ENCODE data around the gene CTSH.

The CTSH gene

DNA sequence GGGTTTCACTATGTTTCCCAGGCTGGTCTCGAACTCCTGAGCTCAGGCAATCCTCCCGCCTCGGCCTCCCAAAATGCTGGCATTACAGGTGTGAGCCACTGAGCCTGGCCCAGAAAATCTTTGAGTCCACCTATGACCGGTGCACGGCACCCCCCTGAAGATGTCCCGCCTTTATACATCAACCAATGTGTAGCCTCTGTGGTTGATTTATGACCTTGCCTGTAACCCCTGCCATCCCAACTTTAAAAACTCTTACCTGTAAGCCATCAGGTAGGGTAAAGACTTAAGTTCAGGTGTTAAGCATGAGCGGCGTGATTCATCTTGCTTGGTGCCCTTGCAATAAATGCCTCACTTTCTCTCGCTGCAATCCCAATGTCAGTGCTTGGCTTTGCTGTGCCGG is 14.5 kb upstream of the CTSH start:
- no peaks in the 10 kb centered on the region for H3K36me3 ChIP-seq
- TF ChIP-seq, protein P1, sequence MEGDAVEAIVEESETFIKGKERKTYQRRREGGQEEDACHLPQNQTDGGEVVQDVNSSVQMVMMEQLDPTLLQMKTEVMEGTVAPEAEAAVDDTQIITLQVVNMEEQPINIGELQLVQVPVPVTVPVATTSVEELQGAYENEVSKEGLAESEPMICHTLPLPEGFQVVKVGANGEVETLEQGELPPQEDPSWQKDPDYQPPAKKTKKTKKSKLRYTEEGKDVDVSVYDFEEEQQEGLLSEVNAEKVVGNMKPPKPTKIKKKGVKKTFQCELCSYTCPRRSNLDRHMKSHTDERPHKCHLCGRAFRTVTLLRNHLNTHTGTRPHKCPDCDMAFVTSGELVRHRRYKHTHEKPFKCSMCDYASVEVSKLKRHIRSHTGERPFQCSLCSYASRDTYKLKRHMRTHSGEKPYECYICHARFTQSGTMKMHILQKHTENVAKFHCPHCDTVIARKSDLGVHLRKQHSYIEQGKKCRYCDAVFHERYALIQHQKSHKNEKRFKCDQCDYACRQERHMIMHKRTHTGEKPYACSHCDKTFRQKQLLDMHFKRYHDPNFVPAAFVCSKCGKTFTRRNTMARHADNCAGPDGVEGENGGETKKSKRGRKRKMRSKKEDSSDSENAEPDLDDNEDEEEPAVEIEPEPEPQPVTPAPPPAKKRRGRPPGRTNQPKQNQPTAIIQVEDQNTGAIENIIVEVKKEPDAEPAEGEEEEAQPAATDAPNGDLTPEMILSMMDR (IDR thresholded peaks at IDR 0.05; ENCODE audit: low read depth, low read length), result no peak
- DNase-seq, result no peak

DNA sequence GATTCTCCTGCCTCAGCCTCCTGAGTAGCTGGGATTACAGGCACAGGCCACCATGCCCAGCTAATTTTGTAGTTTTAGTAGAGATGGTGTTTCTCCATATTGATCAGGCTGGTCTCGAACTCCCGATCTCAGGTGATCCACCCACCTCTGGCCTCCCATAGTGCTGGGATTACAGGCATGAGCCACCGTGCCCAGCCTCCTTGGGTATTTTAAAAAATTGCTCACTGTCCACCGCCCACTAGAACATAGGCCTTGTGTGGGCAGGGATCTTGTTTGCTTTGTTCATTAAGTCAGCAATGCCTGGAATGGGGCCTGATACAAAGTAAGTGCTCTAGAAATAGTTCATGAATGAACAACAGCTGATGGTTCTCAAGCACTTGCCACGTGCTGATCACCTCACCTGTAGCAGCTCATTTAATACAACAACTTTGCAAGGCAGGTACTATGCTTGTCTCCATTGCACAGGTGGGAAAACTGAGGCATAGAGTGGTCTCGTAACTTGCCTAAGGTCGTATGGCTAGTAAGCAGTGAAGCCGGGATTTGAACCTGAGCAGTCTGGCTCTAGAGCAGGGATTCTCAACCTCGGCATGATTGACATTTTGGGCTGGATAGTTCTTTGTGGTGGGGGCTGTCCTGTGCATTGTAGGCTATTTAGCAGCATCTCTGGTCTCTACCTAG is 12.7 kb upstream of the CTSH start:
- H3K36me3 ChIP-seq, result no peaks in the 10 kb centered on the region
- TF ChIP-seq, protein P1 (IDR thresholded peaks at IDR 0.05; ENCODE audit: low read depth, low read length), result no peak

More for the DNA sequence above, 14.5 kb upstream of the CTSH start:
- Histone ChIP-seq H3K4me3 (ENCODE audit: low read depth, low read length) (no peak overlapping the region), H3K27ac (no peak overlapping the region), H3K27me3 (ENCODE audit: insufficient read depth, low read depth, severe bottlenecking) (no peaks in the 10 kb centered on the region), H3K9me3 (ENCODE audit: severe bottlenecking) (no peaks in the 10 kb centered on the region)

DNA sequence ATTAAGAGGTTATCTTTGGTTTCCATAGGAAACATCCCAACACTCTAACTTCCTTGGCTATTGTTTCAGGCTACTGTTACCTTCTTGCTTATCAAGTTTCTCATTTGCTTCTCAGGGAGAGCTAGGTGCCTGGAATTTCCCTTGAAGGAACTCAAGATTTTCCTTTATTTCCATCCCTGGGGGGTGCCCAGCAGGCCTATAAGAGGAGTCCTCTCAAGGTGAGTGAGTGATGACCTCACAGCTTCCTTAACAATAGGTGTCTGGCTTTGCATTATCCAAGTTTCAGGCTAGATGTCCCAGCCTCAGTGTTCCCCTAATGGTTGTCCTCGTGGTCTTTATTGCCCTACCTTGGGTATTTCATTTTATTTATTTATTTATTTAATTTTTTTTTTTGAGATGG is 12.1 kb upstream of the CTSH start:
- DNase-seq, result no peak
- no peaks in the 10 kb centered on the region for H3K27me3 ChIP-seq (ENCODE audit: insufficient read depth, low read depth, severe bottlenecking)
- TF ChIP-seq, protein P1 (IDR thresholded peaks at IDR 0.05; ENCODE audit: low read depth, low read length), result no peak
- no peak overlapping the region for H3K4me3 ChIP-seq (ENCODE audit: low read depth, low read length)
- no peaks in the 10 kb centered on the region for H3K36me3 ChIP-seq
- no peaks in the 10 kb centered on the region for H3K9me3 ChIP-seq (ENCODE audit: severe bottlenecking)
- H3K27ac ChIP-seq, result no peak overlapping the region

More for the DNA sequence above, 12.7 kb upstream of the CTSH start:
- DNase-seq, result no peak
- H3K4me3 ChIP-seq (ENCODE audit: low read depth, low read length), result no peak overlapping the region
- no peaks in the 10 kb centered on the region for H3K9me3 ChIP-seq (ENCODE audit: severe bottlenecking)
- no peak overlapping the region for H3K27ac ChIP-seq
- no peaks in the 10 kb centered on the region for H3K27me3 ChIP-seq (ENCODE audit: insufficient read depth, low read depth, severe bottlenecking)

DNA sequence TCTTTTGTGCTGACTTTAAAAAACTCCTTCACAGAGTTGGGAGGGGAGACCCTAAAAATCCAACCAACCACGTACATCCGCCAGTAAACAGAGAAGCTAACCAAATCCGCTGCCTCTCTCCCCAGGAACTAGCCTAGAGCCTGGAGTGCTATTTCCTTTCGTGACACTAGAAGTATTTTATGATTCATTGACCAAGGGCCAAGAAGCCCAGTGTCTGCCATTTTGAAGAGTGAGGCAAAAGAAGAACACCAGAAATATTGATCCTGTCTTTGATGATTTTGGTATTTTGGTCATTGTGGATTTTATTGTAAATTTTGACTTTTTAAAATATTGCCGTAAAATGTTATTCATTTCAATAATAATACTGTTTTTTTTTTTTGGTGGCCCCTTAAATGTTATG is 10.5 kb upstream of the CTSH start:
- Histone ChIP-seq H3K4me3 (ENCODE audit: low read depth, low read length) (no peak overlapping the region), H3K27ac (no peak overlapping the region), H3K36me3 (no peaks in the 10 kb centered on the region), H3K9me3 (ENCODE audit: severe bottlenecking) (no peaks in the 10 kb centered on the region), H3K27me3 (ENCODE audit: insufficient read depth, low read depth, severe bottlenecking) (no peaks in the 10 kb centered on the region)
- TF ChIP-seq, protein P1 (IDR thresholded peaks at IDR 0.05; ENCODE audit: low read depth, low read length), result no peak
- no peak for DNase-seq

DNA sequence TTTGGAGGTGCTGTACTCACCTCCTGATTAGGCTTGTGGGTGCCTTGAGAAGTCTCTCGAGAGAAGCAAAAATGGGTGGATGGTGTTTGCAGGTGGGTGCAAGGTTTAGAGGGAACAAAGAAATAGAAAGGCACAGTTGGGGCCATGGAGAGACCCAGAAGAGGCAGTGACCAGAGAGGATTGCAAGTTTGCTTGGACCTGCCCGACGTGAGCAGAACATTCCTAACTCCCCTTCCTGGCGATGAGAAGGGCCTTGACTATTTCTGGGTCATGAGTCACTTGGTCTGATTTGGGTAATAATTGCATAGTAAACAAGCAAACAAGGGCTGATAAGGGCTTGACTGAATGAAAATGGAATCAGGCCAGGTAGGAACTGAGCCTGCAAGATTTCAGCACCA is 7.0 kb upstream of the CTSH start:
- H3K36me3 ChIP-seq, result no peaks in the 10 kb centered on the region

More for the DNA sequence above, 7.0 kb upstream of the CTSH start:
- H3K27me3 ChIP-seq (ENCODE audit: insufficient read depth, low read depth, severe bottlenecking), result no peaks in the 10 kb centered on the region
- DNase-seq, result no peak
- TF ChIP-seq, protein P1 (IDR thresholded peaks at IDR 0.05; ENCODE audit: low read depth, low read length), result no peak
- H3K9me3 ChIP-seq (ENCODE audit: severe bottlenecking), result no peaks in the 10 kb centered on the region
- H3K27ac ChIP-seq, result peak overlapping the region; percentile 62
- no peak overlapping the region for H3K4me3 ChIP-seq (ENCODE audit: low read depth, low read length)

All from WERI-Rb-1 (cell line).